GM12801 (cell line): ENCODE data around the gene CCDC149.

Source experiments
- CTCF ChIP-seq: IDR thresholded peaks from one replicate; pipeline ENCODE4 v1.5.1; 2011; ENCODE audit warnings: control low read depth; ENCODE audit not compliant: insufficient read length; ENCODE audit errors: extremely low read depth

CCDC149 gene

GRCh38 chr4:24802648-24803047 is 110.2 kb downstream of the CCDC149 start:
- TF ChIP-seq CTCF: no peak

- TF ChIP-seq CTCF: no peak
These were observed 111.5 kb downstream of the CCDC149 start for GRCh38 chr4:24801136-24801855.

- no peak for TF ChIP-seq CTCF
These were observed 112.4 kb downstream of the CCDC149 start for GRCh38 chr4:24800325-24800895.

GRCh38 chr4:24799544-24800324 is 113.1 kb downstream of the CCDC149 start:
- TF ChIP-seq CTCF: no peak

GRCh38 chr4:24799196-24799543 is 113.7 kb downstream of the CCDC149 start:
- no peak for TF ChIP-seq CTCF

GRCh38 chr4:24798036-24798610 is 114.7 kb downstream of the CCDC149 start:
- no peak for TF ChIP-seq CTCF

- TF ChIP-seq CTCF: no peak
These were observed 116.2 kb downstream of the CCDC149 start for GRCh38 chr4:24796620-24797019.
